Heart right ventricle (tissue), 16 donors: Measurements from ENCODE around the gene DYRK1A. TPM values are rescaled to one million over a fixed set of nuclear protein-coding genes. Genes with fewer than 3 reads are reported as not detected.

ENCODE experiments used
- ATAC-seq, 8 donors: fragments of 200-7000 bp; cut with Tn5 transposase; one replicate each; pipeline ENCODE4 v1.9.1; 2020; ENCODE audit warnings: mild to moderate bottlenecking in 8 of 8, moderate library complexity in 8 of 8, moderate number of reproducible peaks in 1 of 8
- DNase-seq, 2 donors: peaks; one replicate each; pipeline ENCODE4 v3.0.0-alpha.2; 2020
- H3K27ac ChIP-seq, 10 donors: fragments of 200-600 bp; sonication (generic) in 2 of 10; one replicate each; pipeline versions ENCODE4 v1.5.0 to v1.8.0; 2020 to 2022; ENCODE audit warnings: mild to moderate bottlenecking in 3 of 10
- H3K27me3 ChIP-seq, 7 donors: fragments of 200-600 bp; one replicate each; pipeline ENCODE4 v1.8.0; 2021 to 2022; ENCODE audit warnings: mild to moderate bottlenecking in 2 of 7
- H3K36me3 ChIP-seq, 9 donors: fragments of 200-600 bp; sonication (generic) in 1 of 9; one replicate each; pipeline versions ENCODE4 v1.5.0 to v1.8.0; 2020 to 2022; ENCODE audit warnings: mild to moderate bottlenecking in 2 of 9
- H3K4me1 ChIP-seq, 9 donors: fragments of 200-600 bp; sonication (generic) in 1 of 9; one replicate each; pipeline versions ENCODE4 v1.5.0 to v1.8.0; 2020 to 2022; ENCODE audit warnings: mild to moderate bottlenecking in 4 of 9
- H3K4me3 ChIP-seq, 10 donors: fragments of 200-600 bp; sonication (generic) in 2 of 10; one replicate each; pipeline versions ENCODE4 v1.5.0 to v1.8.0; 2020 to 2022; ENCODE audit warnings: mild to moderate bottlenecking in 7 of 10, moderate library complexity in 2 of 10
- H3K9me3 ChIP-seq, 11 donors: fragments of 200-600 bp in 10 of 11; sonication (generic) in 2 of 11; one replicate each; pipeline versions ENCODE4 v1.5.0 to v1.8.0; 2013 to 2022; ENCODE audit warnings: mild to moderate bottlenecking in 2 of 11, control low read depth in 1 of 11, moderate library complexity in 1 of 11
- CTCF ChIP-seq, 9 donors: fragments of 200-600 bp; sonication (generic) in 2 of 9; IDR thresholded peaks; one replicate each; pipeline versions ENCODE4 v1.5.0 to v1.8.0; 2021 to 2022; ENCODE audit warnings: antibody characterized with exemption in 9 of 9, mild to moderate bottlenecking in 5 of 9, moderate library complexity in 1 of 9
- WGBS, 2 donors: extraction: QIAGEN DNeasy Blood & Tissue Kit; methylation state at CpG; one replicate each; pipeline ENCODE4 v1.1.7; 2013; ENCODE audit warnings: inconsistent platforms in 1 of 2; 5-methylcytosine and 5-hydroxymethylcytosine counted together
- intact Hi-C, 10 donors: fragments of 100-400 bp; cut with DNase I; formaldehyde crosslinking; loops; one replicate each; pipeline versions ENCODE4 v1.11.1 to v1.14.2; 2022
- polyA plus RNA-seq, 2 donors: library from polyadenylated mRNA; stranded (reverse); fragments of 200-250 nt; gene quantifications; one replicate each; pipeline ENCODE4 v1.2.3, GENCODE V29; 2013
- total RNA-seq, 10 donors: library from RNA; stranded (reverse); fragmentation: NEBNext Ultra II Directional in 3 of 10; extraction: Animal tissue kit (Norgen Biotek cat#: 25700) in 3 of 10; gene quantifications; one replicate each; pipeline versions ENCODE4 v1.2.1 to v1.2.4, GENCODE V29; 2021 to 2023
- donor health status: Arrhythmogenic right ventricular cardiomyopathy.
- donor health status: ischemic (EF 13 %, LVEDD 7.1; RV severe dilation, severe dysfunction).
- donor health status: healthy with polysubstance abuse.
- donor health status: DM: no; HTN: yes; CAD: no.
- donor health status: DM: no; HTN: no; CAD: no.
- donor health status: ischemic (EF 25% LVEDD 6.9; RV normal size, moderate dysfunction).
- donor health status: ischemic (EF 25% LVEDD 5.7; RV mildly dilated, moderate dysfunction).
- donor health status: healthy.
- donor health status: DM: yes; HTN: yes; CAD: no.
- donor health status: Ischemic cardiomyopathy.
- donor health status: ischemic (EF 35%, LVEDD 5.7; RV mildly dilated, moderate dysfunction).
- donor health status: nonischemic (EF 11% LVEDD 7.7; RV severe dilation, severe dysfunction).
- donor health status: DM: yes; HTN: yes; CAD: no.
- donor health status: PGD.
- donor health status: ischemic (EF 29% LVEDD 5.4; RV normal size, mild dysfunction).
- donor health status: nonischemic (EF 23%, LVEDD 6.1; RV moderate dilation, normal function).

DYRK1A gene
- total and polyA plus RNA-seq, 12 donors, result 24.7 to 94.2 (median 73.2) TPM

GRCh38 chr21:37392441-37392840 is 25.9 kb downstream of the DYRK1A start:
- Histone ChIP-seq H3K36me3 (no peaks in the 10 kb centered on the region), H3K27me3 (no peaks in the 10 kb centered on the region), H3K4me3 (no peak overlapping the region), H3K4me1 (peaks cover 5 to 100% (median 96%) of the 10 kb centered on the region in 9 donors), H3K9me3 (no peaks in the 10 kb centered on the region), H3K27ac (no peak overlapping the region)
- ATAC-seq, result no peak
- intact Hi-C loops, result no loop called here
- no peak for DNase-seq
- no peak for TF ChIP-seq CTCF (IDR thresholded peaks at IDR 0.05)
- WGBS, 2 donors, result 74 to 83% methylated on average over 4 of the region's 4 CpGs

GRCh38 chr21:37393030-37393429 is 26.5 kb downstream of the DYRK1A start:
- DNase-seq, result no peak
- ATAC-seq, result no peak
- 82 to 89% methylated on average over 2 of the region's 2 CpGs for WGBS, 2 donors
- no peak overlapping the region for H3K27ac ChIP-seq
- no peaks in the 10 kb centered on the region for H3K36me3 ChIP-seq
- H3K27me3 ChIP-seq, result no peaks in the 10 kb centered on the region
- peaks cover 5 to 100% (median 96%) of the 10 kb centered on the region in 9 donors for H3K4me1 ChIP-seq
- H3K4me3 ChIP-seq, result no peak overlapping the region
- H3K9me3 ChIP-seq, result no peaks in the 10 kb centered on the region
- intact Hi-C loops, result no loop called here
- no peak for TF ChIP-seq CTCF (IDR thresholded peaks at IDR 0.05)

GRCh38 chr21:37393786-37394185 is 27.2 kb downstream of the DYRK1A start:
- Histone ChIP-seq H3K4me1 (peaks cover 5 to 100% (median 96%) of the 10 kb centered on the region in 9 donors), H3K4me3 (no peak overlapping the region), H3K27me3 (no peaks in the 10 kb centered on the region), H3K27ac (no peak overlapping the region), H3K9me3 (no peaks in the 10 kb centered on the region), H3K36me3 (no peaks in the 10 kb centered on the region)
- intact Hi-C loops, result no loop called here
- no peak for TF ChIP-seq CTCF (IDR thresholded peaks at IDR 0.05)
- ATAC-seq, result peak in 1 of 8 donors; percentile 37
- 96 to 97% methylated on average over 3 of the region's 3 CpGs for WGBS, 2 donors
- no peak for DNase-seq

- intact Hi-C loops, result no loop called here
- Histone ChIP-seq H3K36me3 (no peaks in the 10 kb centered on the region), H3K27ac (no peak overlapping the region), H3K27me3 (no peaks in the 10 kb centered on the region), H3K4me3 (no peak overlapping the region), H3K4me1 (peaks cover 5 to 99% (median 90%) of the 10 kb centered on the region in 9 donors), H3K9me3 (peaks cover 0 to 6% (median 0%) of the 10 kb centered on the region in 11 donors)
- no peak for TF ChIP-seq CTCF (IDR thresholded peaks at IDR 0.05)
- ATAC-seq, result no peak
- no peak for DNase-seq
- WGBS, 2 donors, result 89 to 92% methylated on average over 2 of the region's 2 CpGs
Measured at GRCh38 chr21:37395961-37396360, 29.4 kb downstream of the DYRK1A start.
